ENCODE data around the gene CUL2. TPM values are rescaled to one million over a fixed set of nuclear protein-coding genes. Genes with fewer than 3 reads are reported as not detected.

Gene CUL2
- total RNA-seq, 1 donor, result 29.0 TPM

GRCh38 chr10:35041502-35041879, 48.6 kb downstream of the CUL2 start:
- Histone ChIP-seq H3K4me3 (ENCODE audit: insufficient read depth, low read length) (no peak overlapping the region), H4K20me1 (ENCODE audit: insufficient read depth, low read length) (no peaks in the 10 kb centered on the region), H3K36me3 (ENCODE audit: insufficient read depth, low read length) (peaks cover 21% of the 10 kb centered on the region), H2AFZ (ENCODE audit: low read length) (no peak overlapping the region), H3K4me2 (ENCODE audit: insufficient read depth, low read length) (peak overlapping the region; percentile 26), H3K27me3 (ENCODE audit: insufficient read depth, low read length) (no peaks in the 10 kb centered on the region), H3K4me1 (ENCODE audit: insufficient read depth, low read length) (peaks cover 26% of the 10 kb centered on the region), H3K79me2 (ENCODE audit: insufficient read depth, low read length) (peaks cover 7% of the 10 kb centered on the region), H3K27ac (ENCODE audit: low read depth, low read length) (peak overlapping the region; percentile 44), H3K9me3 (ENCODE audit: low read depth, low read length) (no peaks in the 10 kb centered on the region)
- no peak for DNase-seq (ENCODE audit: insufficient read length, low spot score, missing footprints)
- no peak for TF ChIP-seq CTCF (IDR thresholded peaks at IDR 0.05; ENCODE audit: extremely low read depth, low read depth, low read length)

GRCh38 chr10:35040760-35041501, 49.2 kb downstream of the CUL2 start:
- Histone ChIP-seq H3K36me3 (ENCODE audit: insufficient read depth, low read length) (peaks cover 24% of the 10 kb centered on the region), H4K20me1 (ENCODE audit: insufficient read depth, low read length) (no peaks in the 10 kb centered on the region), H3K79me2 (ENCODE audit: insufficient read depth, low read length) (peaks cover 2% of the 10 kb centered on the region), H3K9me3 (ENCODE audit: low read depth, low read length) (no peaks in the 10 kb centered on the region), H3K4me3 (ENCODE audit: insufficient read depth, low read length) (no peak overlapping the region), H3K4me2 (ENCODE audit: insufficient read depth, low read length) (peak overlapping the region; percentile 26), H2AFZ (ENCODE audit: low read length) (no peak overlapping the region), H3K4me1 (ENCODE audit: insufficient read depth, low read length) (peaks cover 26% of the 10 kb centered on the region), H3K27ac (ENCODE audit: low read depth, low read length) (peak overlapping the region; percentile 44), H3K27me3 (ENCODE audit: insufficient read depth, low read length) (no peaks in the 10 kb centered on the region)
- TF ChIP-seq CTCF (IDR thresholded peaks at IDR 0.05; ENCODE audit: extremely low read depth, low read depth, low read length), result no peak
- peak; percentile 56 for DNase-seq (ENCODE audit: insufficient read length, low spot score, missing footprints)

- H3K9me3 ChIP-seq (ENCODE audit: low read depth, low read length), result no peaks in the 10 kb centered on the region
- H2AFZ ChIP-seq (ENCODE audit: low read length), result no peak overlapping the region
- no peak overlapping the region for H3K27ac ChIP-seq (ENCODE audit: low read depth, low read length)
- no peaks in the 10 kb centered on the region for H4K20me1 ChIP-seq (ENCODE audit: insufficient read depth, low read length)
- H3K36me3 ChIP-seq (ENCODE audit: insufficient read depth, low read length), result peaks cover 14% of the 10 kb centered on the region
- no peak overlapping the region for H3K4me2 ChIP-seq (ENCODE audit: insufficient read depth, low read length)
- H3K79me2 ChIP-seq (ENCODE audit: insufficient read depth, low read length), result no peaks in the 10 kb centered on the region
- H3K4me1 ChIP-seq (ENCODE audit: insufficient read depth, low read length), result peaks cover 16% of the 10 kb centered on the region
- no peak overlapping the region for H3K4me3 ChIP-seq (ENCODE audit: insufficient read depth, low read length)
- TF ChIP-seq CTCF (IDR thresholded peaks at IDR 0.05; ENCODE audit: extremely low read depth, low read depth, low read length), result no peak
- no peaks in the 10 kb centered on the region for H3K27me3 ChIP-seq (ENCODE audit: insufficient read depth, low read length)
- DNase-seq (ENCODE audit: insufficient read length, low spot score, missing footprints), result no peak
Measured at GRCh38 chr10:35037104-35037503, 53.0 kb downstream of the CUL2 start.

- DNase-seq (ENCODE audit: insufficient read length, low spot score, missing footprints), result no peak
Measured at GRCh38 chr10:35035606-35036005, 54.5 kb downstream of the CUL2 start.

More at GRCh38 chr10:35035606-35036005, 54.5 kb downstream of the CUL2 start:
- Histone ChIP-seq H4K20me1 (ENCODE audit: insufficient read depth, low read length) (no peaks in the 10 kb centered on the region), H2AFZ (ENCODE audit: low read length) (no peak overlapping the region), H3K36me3 (ENCODE audit: insufficient read depth, low read length) (peaks cover 26% of the 10 kb centered on the region), H3K4me3 (ENCODE audit: insufficient read depth, low read length) (no peak overlapping the region), H3K27ac (ENCODE audit: low read depth, low read length) (no peak overlapping the region), H3K79me2 (ENCODE audit: insufficient read depth, low read length) (no peaks in the 10 kb centered on the region), H3K4me1 (ENCODE audit: insufficient read depth, low read length) (peaks cover 3% of the 10 kb centered on the region), H3K27me3 (ENCODE audit: insufficient read depth, low read length) (no peaks in the 10 kb centered on the region), H3K9me3 (ENCODE audit: low read depth, low read length) (no peaks in the 10 kb centered on the region), H3K4me2 (ENCODE audit: insufficient read depth, low read length) (no peak overlapping the region)
- no peak for TF ChIP-seq CTCF (IDR thresholded peaks at IDR 0.05; ENCODE audit: extremely low read depth, low read depth, low read length)
